ENCODE measurements around the gene CACNB2. TPM values are rescaled to one million over a fixed set of nuclear protein-coding genes. Genes with fewer than 3 reads are reported as not detected.

The CACNB2 gene
- total and polyA plus RNA-seq, 10 of the 15 experiments (the other 5 are each of a cell fraction or from before 2014, with no cell fraction given): 0.62 to 8.1 (median 1.2) TPM

GRCh38 chr10:18429335-18429734 lies 289.1 kb downstream of the CACNB2 start:
- intact Hi-C loops (cut with micrococcal nuclease; ENCODE audit: unreplicated experiment): no loop called here
- Histone ChIP-seq H3K27ac (ENCODE audit: control insufficient read depth, insufficient read depth) (no peak overlapping the region), H3K9ac (ENCODE audit: control insufficient read depth, insufficient read depth, low read length) (no peak overlapping the region), H3K79me2 (ENCODE audit: control insufficient read depth, insufficient read depth, low read length) (no peaks in the 10 kb centered on the region), H3K27me3 (replicated peaks in 1 of 2; ENCODE audit: control insufficient read depth in 2 of 2, insufficient read depth in 2 of 2, low read length in 1 of 2) (no peaks in the 10 kb centered on the region), H4K20me1 (ENCODE audit: control insufficient read depth, insufficient read depth) (no peaks in the 10 kb centered on the region), H3K4me1 (ENCODE audit: control insufficient read depth, insufficient read depth, low read length) (no peaks in the 10 kb centered on the region), H3K9me3 (replicated peaks; ENCODE audit: control insufficient read depth, insufficient read depth, low read length) (no peaks in the 10 kb centered on the region), H3K4me2 (ENCODE audit: control insufficient read depth, insufficient read depth) (no peak overlapping the region), H2AFZ (ENCODE audit: control insufficient read depth, low read depth, low read length) (no peak overlapping the region), H3K4me3 (no peak overlapping the region), H3K36me3 (ENCODE audit: control insufficient read depth in 2 of 2, insufficient read depth in 2 of 2, low read length in 1 of 2) (no peaks in the 10 kb centered on the region)
- ChIA-PET CTCF (interaction anchor here (1.1 to 1.7 kb wide), 4 partner anchors 11 to 43 kb away, joined by 3 to 5 read pairs (median 4); no protein-coding TSS in a partner anchor), SMC1A (ENCODE audit: uncharacterized antibody, unreplicated experiment) (interaction anchor here (1.0 to 3.3 kb wide), 5 partner anchors 10 to 73 kb away, joined by 3 to 19 read pairs (median 4); no protein-coding TSS in a partner anchor), POLR2A (interaction anchor here (0.7 to 1.8 kb wide), 7 partner anchors 11 to 30 kb away, joined by 3 to 7 read pairs (median 5); no protein-coding TSS in a partner anchor), RAD21 (ENCODE audit: unreplicated experiment) (interaction anchor here (0.7 to 2.1 kb wide), 2 partner anchors 41 to 42 kb away, joined by 4 to 10 read pairs; no protein-coding TSS in a partner anchor)
- FAIRE-seq (no peak), ATAC-seq (no peak), DNase-seq (ENCODE audit: low read depth, low spot score) (no peak)
- 14% methylated on average over 2 of the region's 3 CpGs for WGBS (ENCODE audit: insufficient coverage, insufficient replicate concordance, low lambda C conversion rate, missing lambda C conversion rate)
- in situ Hi-C loops (cut with MboI): no loop called here
- BruUV-seq (replicated peaks): no TSS peak
- no peak for TF ChIP-seq SUPT20H (IDR thresholded peaks at IDR 0.05; ENCODE audit: borderline replicate concordance, control insufficient read depth, low read depth, low read length)
- TF ChIP-seq EED (IDR thresholded peaks at IDR 0.05; ENCODE audit: low read depth): no peak
- TF ChIP-seq MYB (IDR thresholded peaks at IDR 0.05; ENCODE audit: borderline replicate concordance, low read depth, low read length): no peak
- TF ChIP-seq RFX5 (IDR thresholded peaks at IDR 0.05; ENCODE audit: low read depth, low read length): no peak
- TF ChIP-seq ZBTB4 (CRISPR knock-in tag; IDR thresholded peaks at IDR 0.05): no peak
- no peak for TF ChIP-seq IKZF2 (IDR thresholded peaks at IDR 0.05)
- no peak for TF ChIP-seq PKNOX1 (IDR thresholded peaks at IDR 0.05)
- TF ChIP-seq KAT2A (conservative IDR thresholded peaks at IDR 0.05; ENCODE audit: control insufficient read depth, low read depth, low read length): no peak
- TF ChIP-seq ZZZ3 (IDR thresholded peaks at IDR 0.05; ENCODE audit: control insufficient read depth, insufficient read length, low read depth): no peak
- no peak for TF ChIP-seq USF2 (IDR thresholded peaks at IDR 0.05; ENCODE audit: borderline replicate concordance, low read depth, low read length)
- no peak for TF ChIP-seq NBN (IDR thresholded peaks at IDR 0.05)
- TF ChIP-seq NFXL1 (IDR thresholded peaks at IDR 0.05; ENCODE audit: borderline replicate concordance): no peak

Measured in GM12878 (cell line).